Fibroblast of skin of right biceps (primary cell): ENCODE measurements around the gene ATP6V1C2.

Experiments
- DNase-seq: peaks from one replicate; pipeline ENCODE4 v3.0.0-alpha.2; 2013

The ATP6V1C2 gene

DNA sequence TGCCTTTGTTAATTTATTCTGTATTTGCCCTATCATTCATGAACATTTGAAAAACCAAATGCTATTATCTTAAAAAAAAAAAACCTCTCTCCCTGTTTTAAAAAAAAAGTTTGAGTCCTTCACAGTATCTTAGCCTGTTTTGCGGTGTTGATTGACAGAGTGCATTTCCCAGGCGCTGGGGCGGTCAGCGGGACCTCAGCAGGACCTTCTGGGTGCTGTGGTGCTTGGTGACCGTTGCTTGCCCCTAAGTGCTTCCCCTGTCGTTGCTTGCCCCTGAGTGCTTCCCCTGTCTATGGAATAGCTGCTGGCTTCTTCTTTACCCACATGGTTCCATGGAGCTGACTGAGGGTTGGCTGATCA, 12.1 kb downstream of the ATP6V1C2 start:
- no peak for DNase-seq

DNA sequence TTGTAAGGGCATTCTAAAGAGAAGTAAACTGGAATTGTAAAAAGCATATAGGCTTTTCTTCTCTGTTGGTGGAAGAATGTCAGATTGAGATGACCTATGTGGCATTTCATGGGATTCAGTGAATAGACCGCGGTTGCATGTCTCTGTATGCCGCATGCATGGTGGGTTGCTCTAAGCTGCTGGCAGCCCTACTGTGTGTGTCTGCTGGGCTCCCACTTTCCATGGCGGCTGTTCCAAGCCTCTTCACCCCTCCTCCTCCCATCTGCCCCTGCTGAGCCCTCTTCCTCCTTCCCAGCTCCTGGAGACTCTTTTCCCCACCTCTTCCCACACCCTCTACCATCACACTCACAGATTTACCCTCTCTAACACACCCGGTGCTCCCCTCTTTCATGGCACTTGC, 12.6 kb downstream of the ATP6V1C2 start:
- DNase-seq, result no peak

DNA sequence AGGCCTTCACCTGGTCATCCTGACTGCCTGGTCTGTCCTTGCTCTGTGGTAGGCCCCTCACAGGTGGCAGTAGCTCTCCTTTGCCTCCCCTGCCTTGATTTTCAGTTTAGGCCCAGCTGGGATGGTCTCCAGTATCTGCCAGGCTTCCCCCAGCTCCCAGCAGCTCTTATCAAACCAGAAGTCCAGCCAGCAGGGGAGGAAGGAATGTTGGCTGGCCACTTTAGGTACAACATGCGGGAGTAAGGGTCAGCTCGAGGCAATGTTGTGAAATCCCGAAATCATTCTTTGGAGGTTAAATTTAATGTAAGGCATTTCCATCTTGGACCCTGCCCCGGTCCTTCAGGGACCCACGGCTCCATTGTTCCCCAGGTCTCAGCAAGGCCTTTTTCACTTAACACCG, 16.8 kb downstream of the ATP6V1C2 start:
- DNase-seq, result no peak

DNA sequence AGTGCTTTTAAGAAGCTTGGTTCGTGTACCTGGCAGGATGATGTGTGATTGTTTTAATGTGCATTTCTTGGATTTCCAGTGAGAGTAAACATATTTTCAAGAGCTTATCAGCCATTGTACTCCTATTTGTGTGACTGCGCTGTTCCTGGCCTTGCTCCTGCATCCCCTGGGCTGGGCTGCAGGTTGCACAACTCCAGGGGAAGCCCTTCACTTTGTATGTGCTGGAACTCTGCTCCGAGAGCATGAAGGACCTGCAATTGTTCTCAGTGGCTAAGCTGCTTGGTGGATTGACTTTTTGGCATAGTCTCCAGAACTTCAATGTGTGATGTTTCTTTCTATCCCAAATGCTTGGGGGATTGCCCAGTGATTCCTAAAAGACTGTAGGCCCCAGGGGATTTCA, 18.8 kb downstream of the ATP6V1C2 start:
- no peak for DNase-seq

DNA sequence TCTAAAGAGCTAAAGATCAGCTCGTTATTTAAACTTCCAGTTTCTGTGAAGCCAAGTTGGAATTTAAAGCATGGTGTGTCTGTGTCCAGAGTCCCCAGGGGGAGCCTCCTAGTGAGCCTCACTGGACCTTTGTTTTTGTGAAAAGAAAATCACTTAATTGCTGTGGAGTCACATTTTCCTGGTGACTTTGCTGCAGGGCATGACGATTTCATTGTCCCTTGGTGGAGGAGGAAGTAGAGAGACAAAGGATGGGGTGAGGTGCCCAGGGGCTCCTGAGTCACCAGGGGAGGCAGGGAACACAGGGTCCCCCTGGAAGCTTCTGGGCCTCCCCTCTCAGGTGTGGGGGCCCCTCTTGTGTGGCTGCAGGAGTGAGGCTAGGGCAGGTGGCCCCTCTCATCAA, 19.7 kb downstream of the ATP6V1C2 start:
- DNase-seq, result no peak

DNA sequence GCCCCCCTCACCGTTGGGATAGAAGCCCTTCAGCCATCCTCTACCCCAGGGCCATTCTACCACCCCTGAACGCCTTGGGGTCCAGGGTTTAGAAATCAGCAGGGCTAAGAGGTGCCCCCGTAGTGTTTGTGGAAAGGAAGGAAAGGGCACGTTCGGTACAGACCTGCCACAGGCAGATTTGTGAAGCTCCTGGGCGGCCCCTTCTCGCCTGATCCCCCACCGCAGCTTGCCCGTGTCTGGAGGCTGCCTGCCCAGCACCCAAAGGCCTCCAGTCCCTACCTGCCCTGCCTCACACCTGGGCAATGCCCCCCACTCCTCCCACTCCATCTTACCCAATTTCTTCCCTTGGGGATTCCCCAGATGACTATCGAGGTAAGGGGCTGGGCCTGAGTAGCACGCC, 21.2 kb downstream of the ATP6V1C2 start:
- DNase-seq, result no peak

DNA sequence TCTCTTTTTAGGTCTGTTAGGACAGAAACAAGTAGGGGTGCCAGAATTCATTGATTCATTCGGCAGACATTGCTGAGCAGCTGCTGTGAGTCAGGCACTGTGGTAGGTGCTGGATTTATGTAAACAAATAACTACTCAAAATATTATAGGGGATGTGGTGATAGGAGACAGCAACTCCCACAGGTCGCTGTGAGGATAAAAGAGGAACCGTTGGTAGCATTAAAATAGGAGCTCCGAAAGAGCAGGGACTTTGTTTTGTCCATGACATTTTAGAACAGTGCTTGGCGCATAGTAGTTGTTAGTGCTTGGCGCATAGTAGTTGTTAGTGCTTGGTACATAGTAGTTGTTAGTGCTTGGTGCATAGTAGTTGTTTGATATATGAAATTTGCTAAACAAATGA, 29.2 kb downstream of the ATP6V1C2 start:
- no peak for DNase-seq

DNA sequence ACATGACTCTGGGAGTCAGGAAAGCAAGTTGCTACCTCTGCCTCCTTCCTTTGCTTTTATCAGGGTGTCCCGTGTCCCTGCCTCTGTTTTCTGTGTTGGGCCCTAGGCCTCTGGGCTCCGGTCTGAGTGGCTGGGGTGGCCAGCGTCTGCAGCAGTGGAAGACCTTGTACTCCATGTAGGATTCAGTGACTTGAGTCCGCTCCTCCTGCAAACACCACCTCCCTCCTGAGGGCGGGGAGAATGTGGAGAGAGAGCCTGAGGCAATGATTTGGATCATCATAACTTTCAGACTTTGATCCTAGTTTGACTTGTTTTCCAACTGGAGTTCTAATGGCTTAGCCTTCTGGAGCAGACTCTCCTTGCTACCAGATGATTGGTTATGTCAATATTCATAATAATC, 30.8 kb downstream of the ATP6V1C2 start:
- DNase-seq, result no peak

DNA sequence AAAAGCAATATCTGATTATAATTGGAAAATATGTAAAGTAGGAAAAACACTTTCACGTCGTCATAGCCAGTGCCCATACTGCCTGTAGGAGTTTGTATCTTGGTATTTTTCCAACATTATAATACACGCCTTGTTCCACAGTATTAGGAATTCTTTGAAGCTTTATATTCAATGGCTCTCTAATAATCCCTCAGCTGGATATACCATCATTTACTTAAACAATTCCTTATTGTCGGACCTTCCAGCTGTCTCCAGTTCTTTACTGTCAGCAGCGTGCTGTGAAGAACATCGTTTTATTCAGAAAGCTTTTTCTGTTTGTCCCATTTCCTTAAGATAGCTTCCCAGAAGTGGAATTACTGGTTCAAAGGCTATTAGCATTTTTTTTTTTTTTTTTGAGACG, 31.7 kb downstream of the ATP6V1C2 start:
- no peak for DNase-seq

DNA sequence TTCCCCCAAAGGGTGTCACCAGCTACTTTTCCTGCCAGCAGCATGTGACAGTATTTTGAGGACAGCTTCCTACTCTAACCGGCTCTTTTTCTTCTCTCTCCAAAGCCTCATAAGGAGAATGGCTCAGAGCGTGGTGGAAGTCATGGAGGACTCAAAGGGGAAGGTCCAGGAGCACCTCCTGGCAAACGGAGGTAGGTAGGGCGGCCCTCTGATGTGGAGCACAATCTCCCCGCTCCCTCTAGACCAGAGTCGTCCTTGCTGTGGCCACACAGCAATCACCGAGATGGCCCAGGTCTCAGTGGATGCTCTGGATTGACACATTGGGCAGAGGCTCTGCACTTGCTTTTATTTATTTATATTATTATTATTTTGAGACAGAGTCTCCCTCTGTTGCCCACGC, 32.4 kb downstream of the ATP6V1C2 start:
- no peak for DNase-seq

DNA sequence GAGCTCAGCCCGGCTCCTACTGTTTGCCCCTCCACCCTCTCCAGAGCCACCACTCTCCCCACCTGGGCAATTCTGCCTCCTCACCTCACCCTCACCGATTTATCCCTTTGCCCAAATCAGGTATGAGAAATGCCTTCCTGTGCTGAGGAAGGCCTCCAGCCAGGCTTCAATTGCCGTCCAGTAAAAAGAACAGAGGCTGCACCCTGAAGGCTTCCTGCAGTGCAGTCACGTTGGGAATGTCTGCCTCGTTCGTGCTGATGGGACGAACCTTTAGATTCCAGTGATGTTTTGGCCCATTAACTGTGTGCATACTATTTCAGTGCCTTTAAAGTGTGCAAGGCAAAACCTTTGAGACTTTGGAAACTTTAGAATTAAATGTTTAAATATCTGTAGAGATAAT, 34.2 kb downstream of the ATP6V1C2 start:
- DNase-seq, result no peak

DNA sequence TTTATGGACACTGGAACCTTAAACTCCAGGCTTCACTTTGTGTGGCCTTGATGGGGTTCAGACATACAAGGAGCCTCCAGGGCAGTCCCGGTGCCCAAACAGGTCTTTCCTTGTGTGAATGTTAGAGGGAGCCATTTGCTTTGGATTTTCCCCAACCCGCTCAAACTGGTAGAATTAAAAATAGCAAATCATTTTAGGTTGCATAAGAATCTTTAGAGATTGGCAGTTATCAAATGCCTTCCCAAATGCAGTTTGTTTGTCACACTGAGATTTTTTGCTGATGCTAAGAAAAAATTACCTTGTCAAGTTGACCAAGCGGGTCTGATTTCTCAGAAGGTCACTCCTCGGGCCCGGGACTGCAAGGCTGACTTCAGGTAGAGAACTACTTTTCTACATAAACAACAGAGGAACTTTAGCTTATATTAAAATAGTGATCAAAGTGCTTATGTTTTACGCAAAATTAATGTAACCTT, 36.4 kb downstream of the ATP6V1C2 start:
- no peak for DNase-seq

DNA sequence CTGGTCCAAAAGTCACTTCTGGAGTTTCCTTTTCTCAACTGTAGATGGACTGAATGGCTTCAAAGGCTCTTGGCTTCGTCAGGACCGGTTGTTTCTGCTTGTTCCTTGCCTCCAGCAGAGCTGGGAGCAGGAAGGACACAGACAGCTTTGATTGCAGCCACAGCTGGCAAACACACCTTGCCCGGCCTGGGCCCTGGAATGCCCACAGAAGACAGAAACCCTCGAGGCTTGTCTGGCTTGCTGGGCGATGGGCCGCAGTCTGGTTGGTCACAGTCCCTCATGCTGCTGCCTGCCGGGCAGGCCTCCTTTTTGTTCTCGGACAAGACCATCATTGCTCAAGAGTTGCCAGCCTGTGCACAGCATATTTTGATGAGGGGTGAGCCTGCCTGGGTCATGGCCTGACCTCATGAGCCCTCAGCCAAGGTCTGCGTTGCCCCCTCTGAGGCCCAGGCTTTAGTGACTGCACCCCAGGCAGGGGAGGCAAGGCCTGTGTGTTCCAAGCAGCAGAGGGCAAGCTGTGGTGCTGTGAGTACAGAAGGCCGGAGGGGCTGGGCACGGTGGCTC, 37.8 kb downstream of the ATP6V1C2 start:
- no peak for DNase-seq

DNA sequence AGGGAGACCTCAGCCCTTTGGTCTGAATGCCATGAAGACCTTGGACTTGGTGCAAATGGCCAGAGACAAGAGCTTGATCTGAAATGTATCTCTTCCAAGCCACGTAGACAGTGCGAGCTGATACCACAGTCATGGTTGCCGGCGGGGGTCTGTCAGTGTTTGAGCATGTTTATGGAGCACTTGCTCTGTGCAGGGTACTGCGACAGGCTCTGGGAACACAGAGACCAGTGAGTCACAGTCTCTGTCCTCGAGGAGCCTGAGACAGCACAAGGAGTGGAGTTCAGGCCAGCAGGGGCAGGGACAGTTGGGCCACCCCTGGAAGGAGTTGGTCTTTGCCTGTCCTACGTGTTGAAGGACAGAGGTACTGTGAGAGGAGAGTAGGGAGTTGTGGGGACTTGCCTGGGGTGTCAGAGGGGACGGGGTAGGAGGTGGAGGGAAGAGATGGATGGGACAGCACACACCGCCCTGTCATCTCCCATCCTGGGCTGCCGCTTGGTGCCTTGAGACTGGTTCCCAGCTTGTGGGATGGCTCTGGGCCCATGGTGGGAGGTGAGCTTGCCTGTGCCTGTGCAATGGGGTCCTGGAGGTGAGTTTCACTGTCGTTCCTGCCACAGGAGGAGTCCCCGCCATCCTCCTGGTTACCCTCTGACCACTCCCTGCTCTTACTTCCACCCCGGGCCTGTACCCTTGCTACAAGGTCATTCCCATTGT, 39.5 kb downstream of the ATP6V1C2 start:
- no peak for DNase-seq

DNA sequence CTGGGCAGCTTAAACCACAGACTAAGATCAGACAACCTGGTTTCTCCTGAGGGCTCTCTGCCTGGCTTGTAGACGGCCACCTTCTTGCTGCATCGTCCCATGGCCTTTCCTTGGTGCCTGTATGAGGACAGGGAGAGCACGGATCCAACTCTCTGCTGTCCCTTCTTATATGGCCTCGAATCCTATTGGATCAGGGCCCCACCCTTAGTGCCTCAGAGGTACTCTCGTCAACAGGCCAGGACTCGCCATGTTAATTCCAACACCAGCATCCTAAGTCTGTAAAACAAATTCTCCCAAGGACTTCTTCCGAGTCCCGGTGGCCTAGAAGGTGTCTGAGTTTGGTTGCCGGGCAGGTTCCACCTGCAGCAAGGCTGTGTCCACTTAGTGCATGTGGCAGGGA, 40.2 kb downstream of the ATP6V1C2 start:
- no peak for DNase-seq

DNA sequence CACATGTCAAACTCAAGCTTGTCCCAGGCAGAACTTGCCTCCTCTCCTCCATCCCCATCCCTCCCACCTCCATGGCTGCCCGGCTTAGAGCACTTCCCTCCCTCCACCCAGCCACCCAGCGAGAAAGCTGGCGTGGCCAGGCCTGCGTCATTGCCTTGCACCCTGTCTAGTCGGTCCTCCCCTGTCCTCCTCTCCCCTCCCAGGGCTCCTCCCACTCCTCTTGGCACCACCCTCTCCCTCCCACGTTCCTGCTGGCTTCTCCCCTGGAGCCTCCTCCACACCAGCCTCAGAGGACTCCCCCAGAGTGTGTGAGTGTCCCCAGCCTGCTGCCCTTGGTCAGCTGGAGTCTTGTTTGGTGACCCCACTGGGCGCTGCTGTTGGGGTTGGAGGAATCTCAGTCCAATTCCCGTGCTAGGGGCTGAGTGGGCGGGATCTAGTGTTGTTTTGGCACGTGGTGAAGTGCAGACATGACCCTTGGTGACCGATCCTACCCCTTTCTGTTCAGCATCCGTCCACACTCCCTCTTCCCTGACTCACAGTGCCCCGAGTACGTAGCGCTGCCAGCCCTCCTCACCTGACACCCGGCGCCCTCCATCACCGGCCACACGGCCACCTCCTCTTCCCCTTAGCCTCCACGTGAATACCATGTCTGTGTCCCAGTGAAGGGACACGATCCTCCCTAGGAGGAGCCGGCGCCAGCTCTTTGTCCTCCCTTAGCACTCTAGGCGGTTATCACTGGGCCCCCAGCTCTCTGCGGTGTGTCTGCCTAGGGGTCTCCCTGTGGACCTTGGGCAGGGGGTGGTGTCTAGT, 41.4 kb downstream of the ATP6V1C2 start:
- DNase-seq, result peak; percentile 11

DNA sequence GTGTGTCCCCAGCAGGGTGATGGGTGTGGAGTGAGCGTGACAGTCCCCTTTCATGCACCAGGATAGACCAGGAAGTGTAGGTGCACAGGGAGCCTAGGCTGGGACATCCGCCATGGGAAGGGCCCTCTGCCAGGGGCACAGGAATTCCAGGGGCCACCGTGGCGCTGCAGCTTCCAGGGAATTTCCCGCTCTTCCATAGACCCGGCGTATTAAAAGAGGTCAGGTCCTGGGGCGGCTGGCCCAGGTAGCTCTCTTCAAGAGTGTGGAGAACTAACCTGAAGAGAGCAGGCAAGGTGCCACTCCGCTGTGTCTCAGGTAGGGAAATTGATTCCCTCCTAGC, 42.0 kb downstream of the ATP6V1C2 start:
- no peak for DNase-seq

DNA sequence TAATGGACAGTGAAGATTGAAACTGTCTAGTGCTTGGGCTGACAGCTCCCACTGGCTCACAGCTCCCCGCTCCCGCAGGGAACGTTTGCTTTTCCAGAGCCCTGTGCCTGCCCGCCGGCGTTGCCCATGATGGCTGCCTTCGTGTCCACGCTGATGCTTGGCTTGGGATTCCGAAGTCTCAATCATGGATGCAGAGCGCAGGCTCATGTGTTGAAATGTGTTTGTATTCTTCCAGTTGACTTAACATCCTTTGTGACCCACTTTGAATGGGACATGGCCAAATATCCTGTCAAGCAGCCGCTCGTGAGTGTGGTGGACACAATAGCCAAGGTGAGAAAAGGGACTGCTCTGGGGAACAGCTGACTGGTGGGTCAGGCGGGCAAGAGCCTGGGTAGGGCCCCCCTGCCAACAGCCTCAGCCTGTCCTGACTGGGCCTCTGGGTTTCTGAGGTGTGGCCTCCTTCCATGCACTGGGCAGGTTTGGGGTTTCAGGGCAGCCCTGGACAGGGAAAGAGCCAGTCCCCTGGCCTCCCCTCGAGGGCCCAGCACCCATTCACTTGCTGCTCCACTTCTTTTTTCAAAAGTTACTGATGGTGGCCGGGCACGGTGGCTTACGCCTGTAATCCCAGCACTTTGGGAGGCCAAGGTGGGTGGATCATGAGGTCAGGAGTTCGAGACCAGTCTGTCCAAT, 42.8 kb downstream of the ATP6V1C2 start:
- no peak for DNase-seq

DNA sequence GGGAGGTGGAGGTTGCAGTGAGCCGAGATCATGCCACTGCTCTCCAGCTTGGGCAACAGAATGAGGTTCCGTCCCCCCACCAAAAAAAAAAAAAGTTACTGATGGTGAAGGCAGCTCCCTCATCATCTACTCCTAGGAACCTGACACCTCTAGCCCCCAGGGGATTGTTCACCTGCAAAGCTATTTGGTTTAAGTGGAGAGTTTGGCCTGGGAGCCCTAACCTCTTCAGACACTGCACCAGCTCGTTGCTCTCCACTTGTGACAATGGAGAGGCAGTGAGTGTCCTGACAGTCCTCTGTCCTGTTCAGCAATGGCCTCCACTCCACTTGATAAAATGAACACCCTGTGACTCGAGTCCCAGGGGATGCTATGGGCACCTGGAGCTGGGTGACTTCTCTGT, 43.5 kb downstream of the ATP6V1C2 start:
- no peak for DNase-seq

DNA sequence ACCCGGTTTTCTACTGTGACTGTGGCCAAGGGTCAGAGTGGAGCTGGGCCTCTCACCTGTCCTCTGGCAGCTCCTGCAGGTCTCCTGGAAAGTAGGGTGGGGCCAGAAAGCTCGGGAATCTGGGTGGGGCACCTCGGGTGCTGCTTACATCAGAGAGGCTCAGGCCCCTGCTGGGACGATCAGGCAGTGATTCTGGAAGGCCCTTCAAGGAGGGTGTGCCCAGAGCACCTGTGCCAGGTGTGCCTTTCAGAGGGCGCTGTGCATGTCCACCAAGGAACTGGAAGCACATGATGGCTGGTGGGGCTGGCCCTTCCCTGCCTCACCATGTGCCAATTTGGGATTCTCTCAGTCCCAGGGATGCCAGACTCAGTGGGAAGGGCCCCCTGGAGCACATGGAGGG, 44.0 kb downstream of the ATP6V1C2 start:
- DNase-seq, result no peak

DNA sequence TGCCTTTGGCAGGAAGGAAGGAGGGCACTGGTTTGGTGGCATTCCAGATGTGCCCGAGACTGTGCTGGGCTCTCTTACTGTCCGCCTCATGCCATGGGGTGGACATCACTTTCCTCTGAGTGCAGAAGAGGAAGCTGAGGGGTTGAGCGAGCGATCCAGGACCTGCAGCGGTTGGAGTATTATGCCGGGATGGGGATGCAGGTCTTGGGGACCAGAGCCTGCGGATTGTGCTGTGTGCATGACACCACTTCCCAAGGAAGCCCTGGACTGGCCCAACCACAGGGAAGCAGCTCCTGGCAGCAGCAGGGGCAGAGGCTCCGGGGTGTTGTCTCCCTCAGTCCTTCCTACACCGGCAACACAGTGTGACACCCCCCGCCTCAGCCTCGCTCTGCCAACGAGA, 44.5 kb downstream of the ATP6V1C2 start:
- DNase-seq, result no peak

DNA sequence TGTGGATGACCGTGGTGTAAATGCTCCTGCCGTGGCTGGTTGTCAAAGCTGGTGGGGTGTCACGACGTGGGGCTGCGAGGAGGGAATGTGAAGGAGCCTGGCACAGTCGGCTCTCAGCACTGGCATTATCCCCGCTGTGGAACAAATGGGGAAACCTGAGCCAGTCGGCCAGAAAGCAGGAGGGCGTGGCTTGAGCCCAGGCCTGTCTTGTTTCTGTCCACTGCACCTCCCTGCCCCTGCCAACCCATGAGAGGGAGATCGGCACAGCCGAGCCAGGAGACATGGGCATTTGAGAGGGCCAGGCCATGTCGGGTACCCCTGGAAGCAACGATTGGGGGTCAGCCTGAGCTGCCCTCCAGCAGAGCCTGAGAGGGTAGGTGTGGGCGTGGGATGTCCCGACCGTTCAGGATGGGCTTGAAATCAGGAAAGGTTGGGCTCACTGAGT, 46.7 kb downstream of the ATP6V1C2 start:
- no peak for DNase-seq

DNA sequence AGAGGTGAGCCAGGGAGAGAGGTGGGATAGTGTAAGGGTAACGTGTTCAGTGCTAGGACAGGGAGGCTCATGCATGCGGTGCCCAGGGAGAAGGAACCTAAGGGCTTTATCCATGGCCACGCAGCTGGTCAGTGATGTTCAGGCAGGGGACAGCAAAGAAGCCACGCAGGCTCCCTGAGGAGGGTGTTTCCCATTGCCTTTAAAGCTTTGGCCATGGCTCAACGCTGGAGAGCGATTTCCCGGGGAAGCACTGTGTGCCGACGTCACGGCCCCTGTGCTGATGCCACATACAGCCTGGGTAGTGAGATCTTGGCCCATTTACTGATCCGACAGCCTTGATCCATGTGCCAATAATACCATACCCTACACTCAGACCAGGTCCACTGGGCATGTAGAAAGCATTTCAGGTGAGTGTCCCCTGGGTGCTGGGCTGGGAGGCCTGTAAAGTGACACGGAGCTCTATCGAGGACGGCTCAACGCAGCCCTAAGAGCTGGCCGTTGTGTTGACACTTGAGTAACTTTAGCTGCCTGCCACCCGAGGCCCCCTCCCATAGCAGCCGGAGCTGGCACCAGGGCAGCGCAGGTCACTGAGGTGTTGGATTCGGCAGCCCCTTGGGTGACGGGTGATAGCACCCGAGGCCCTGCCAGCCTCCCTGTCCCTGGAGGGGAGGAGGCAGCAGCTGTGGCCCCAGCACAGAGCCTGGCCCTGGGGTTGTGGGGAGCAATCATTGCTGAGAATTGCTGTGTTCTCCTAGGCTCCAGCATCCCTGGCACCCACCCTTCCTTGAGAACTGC, 49.7 kb downstream of the ATP6V1C2 start:
- no peak for DNase-seq
